Measurements from ENCODE around the gene LCNL1.

LCNL1 gene

DNA sequence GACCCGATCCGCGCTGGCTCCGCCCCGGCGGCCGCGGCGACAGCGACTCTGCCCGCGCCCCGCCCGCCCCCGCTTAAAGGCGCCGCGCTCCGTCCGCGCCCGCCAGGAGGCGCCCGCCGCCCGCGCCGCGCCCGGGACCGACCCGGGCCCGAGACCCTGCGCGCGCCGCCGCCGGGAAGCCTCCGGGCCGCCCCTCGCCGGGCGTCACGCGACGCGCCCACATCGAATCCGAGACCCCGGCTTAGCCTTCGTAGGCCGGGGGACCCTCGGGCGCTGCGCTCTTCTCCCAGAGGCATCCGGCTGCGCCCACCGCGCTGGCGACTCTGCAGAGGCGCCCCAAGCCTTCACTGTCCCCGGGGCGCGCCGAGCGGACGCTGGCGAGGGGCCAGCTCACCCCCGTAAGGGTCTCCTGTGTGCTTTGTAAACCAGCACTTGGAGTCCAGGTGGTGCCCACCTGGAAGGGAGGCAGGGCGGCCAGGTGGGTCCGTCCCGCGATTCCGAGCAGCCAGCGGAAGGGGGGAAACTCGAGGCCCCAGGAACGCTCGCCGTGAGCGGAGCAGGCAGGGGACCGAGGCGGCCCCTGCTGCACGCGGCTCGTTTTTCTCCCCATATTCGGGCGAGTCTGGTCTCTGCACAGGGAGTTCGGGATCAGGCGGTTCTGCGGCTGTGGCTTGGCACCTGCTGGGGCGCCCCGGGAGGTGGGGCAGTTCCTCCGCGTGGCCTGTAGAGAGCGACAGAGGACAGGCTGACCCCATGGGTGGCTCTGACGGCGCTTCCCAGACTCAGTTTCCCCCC, 45.7 kb downstream of the LCNL1 start:
- TF ChIP-seq, protein P1, sequence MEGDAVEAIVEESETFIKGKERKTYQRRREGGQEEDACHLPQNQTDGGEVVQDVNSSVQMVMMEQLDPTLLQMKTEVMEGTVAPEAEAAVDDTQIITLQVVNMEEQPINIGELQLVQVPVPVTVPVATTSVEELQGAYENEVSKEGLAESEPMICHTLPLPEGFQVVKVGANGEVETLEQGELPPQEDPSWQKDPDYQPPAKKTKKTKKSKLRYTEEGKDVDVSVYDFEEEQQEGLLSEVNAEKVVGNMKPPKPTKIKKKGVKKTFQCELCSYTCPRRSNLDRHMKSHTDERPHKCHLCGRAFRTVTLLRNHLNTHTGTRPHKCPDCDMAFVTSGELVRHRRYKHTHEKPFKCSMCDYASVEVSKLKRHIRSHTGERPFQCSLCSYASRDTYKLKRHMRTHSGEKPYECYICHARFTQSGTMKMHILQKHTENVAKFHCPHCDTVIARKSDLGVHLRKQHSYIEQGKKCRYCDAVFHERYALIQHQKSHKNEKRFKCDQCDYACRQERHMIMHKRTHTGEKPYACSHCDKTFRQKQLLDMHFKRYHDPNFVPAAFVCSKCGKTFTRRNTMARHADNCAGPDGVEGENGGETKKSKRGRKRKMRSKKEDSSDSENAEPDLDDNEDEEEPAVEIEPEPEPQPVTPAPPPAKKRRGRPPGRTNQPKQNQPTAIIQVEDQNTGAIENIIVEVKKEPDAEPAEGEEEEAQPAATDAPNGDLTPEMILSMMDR (IDR thresholded peaks at IDR 0.05; ENCODE audit: low read depth, low read length, missing control alignments), result peak; percentile 70
- no peak for DNase-seq (ENCODE audit: low read depth)
- peak overlapping the region; percentile 46 for H3K4me3 ChIP-seq (ENCODE audit: low read depth, low read length)

GRCh38 chr9:137029058-137029936, 46.5 kb downstream of the LCNL1 start:
- DNase-seq (ENCODE audit: low read depth), result no peak
- TF ChIP-seq, protein P1 (IDR thresholded peaks at IDR 0.05; ENCODE audit: low read depth, low read length, missing control alignments), result peak; percentile 95
- H3K4me3 ChIP-seq (ENCODE audit: low read depth, low read length), result no peak overlapping the region

- DNase-seq (ENCODE audit: low read depth), result no peak
- no peak overlapping the region for H3K4me3 ChIP-seq (ENCODE audit: low read depth, low read length)
- TF ChIP-seq, protein P1 (IDR thresholded peaks at IDR 0.05; ENCODE audit: low read depth, low read length, missing control alignments), result no peak
Observed at GRCh38 chr9:137030006-137030405, 47.2 kb downstream of the LCNL1 start.

DNA sequence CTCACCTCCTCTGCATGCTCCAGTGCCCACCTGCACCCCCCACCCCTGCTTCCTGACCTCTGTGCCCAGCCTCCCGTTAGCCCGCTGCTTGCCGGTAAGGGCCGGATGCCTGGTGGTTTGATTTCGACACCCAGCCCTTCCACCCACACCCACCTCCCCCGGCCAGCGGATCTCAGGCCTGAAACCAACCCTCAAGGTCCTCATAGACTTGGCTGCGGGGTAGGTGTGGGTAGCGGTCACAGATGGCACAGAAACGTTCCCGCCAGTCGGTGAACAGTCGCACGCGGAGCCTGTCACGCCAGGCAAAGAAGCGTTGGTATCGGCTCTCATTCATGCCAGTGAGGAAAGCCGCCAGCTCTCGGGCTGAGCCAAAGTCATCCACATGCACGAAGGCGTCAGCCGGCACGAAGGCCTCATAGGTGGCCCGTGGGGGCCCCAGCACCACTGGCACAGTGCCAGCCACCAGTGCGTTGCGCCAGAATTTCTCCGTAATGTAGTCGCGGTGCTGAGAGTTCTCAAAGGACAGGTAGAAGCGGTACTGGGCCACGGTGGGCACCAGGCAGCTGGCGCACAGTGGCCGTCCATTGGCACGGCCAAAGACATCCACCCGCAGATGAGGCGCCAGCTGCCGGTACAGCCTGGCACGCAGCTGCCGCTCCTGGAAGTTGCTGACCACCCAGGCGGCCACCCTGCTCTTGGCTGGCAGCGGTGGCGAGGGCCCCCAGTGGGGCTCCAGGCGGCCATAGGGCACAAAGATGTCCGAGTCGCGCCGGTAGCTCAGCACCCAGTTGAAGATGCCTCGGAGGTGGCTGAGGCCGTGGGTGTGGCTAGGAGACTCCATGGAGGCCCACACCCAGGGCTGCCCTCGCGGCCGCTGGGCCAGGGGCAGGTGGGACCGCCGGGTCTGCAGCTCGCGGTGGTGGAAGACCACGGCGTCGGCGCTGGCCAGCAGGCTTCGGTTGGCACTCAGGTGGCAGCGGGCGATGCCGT, 48.0 kb downstream of the LCNL1 start:
- no peak for DNase-seq (ENCODE audit: low read depth)
- TF ChIP-seq, protein P1 (IDR thresholded peaks at IDR 0.05; ENCODE audit: low read depth, low read length, missing control alignments), result no peak
- H3K4me3 ChIP-seq (ENCODE audit: low read depth, low read length), result no peak overlapping the region

DNA sequence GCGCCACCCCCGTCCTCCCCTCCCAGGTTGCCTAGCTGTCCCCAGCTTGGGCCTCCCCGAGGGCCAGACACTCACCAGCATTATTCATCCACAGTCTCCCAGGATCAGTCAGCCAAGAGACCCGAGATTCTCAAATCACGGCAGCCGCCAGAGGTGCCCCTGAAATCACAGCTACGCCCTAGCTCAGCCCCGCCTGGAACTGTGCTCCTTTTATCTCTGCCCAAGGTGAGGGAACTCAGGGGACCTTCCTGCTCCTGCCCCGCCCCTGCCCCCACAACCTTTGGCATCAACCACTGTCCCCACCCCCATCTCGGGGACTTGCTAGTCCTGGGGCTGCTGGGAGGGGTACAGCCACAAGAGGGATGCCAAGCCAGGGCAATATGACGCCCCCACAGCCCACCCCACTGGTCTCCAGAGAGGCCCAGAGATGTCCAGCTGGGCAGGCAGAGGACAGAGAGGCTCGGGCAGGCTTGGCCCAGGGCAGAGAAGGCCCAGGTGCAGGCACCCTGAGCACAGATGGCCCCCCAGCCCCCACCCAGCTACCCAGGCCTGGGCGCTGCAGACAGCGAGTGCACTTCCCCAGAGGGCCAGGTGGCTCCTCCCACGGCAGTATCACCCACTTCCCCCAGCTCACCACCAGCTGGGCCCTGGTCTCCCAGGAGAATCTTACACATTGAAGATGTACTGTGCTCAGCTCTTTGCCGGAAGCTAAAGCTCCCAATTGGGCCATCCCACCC, 49.3 kb downstream of the LCNL1 start, which contains the start of gene FUT7:
TSS of gene FUT7 (minus strand) at position 185 of the 737 bp plus-strand sequence. CDS start at position 88, 97 bp downstream.
- no peak within 1 kb of the TSS; the same call in 1 of the 2 replicates for H3K4me3 ChIP-seq (ENCODE audit: low read depth, low read length)
- DNase-seq (ENCODE audit: low read depth), result no peak

More for the DNA sequence above, 49.3 kb downstream of the LCNL1 start, which contains the start of gene FUT7:
- TF ChIP-seq, protein P1 (IDR thresholded peaks at IDR 0.05; ENCODE audit: low read depth, low read length, missing control alignments), result no peak
